Measurements from ENCODE around the gene RNF212.
"Not testable (repeated sequence)": the region's sequence is repeated elsewhere in the genome, so short reads cannot be mapped to it uniquely, and the experiment has no call there.

The RNF212 gene

GRCh38 chr4:1072830-1073446, 40.4 kb downstream of the RNF212 start:
- no peaks in the 10 kb centered on the region for H3K36me3 Mint-ChIP-seq
- peaks cover 7% of the 10 kb centered on the region for H3K4me1 Mint-ChIP-seq
- no peaks in the 10 kb centered on the region for H3K9me3 Mint-ChIP-seq
- H3K4me3 Mint-ChIP-seq: no peak overlapping the region
- ATAC-seq (peak; percentile 87), DNase-seq (ENCODE audit: low spot score in 2 of 2) (peak; percentile 33 to 68)
- H3K27ac Mint-ChIP-seq: no peak overlapping the region

GRCh38 chr4:1069394-1069793, 44.0 kb downstream of the RNF212 start:
- peaks cover 7% of the 10 kb centered on the region for H3K4me1 Mint-ChIP-seq
- H3K36me3 Mint-ChIP-seq: no peaks in the 10 kb centered on the region
- no peak overlapping the region for H3K27ac Mint-ChIP-seq
- H3K4me3 Mint-ChIP-seq: no peak overlapping the region
- DNase-seq (ENCODE audit: low spot score in 2 of 2) (no peak), ATAC-seq (no peak)
- no peaks in the 10 kb centered on the region for H3K9me3 Mint-ChIP-seq

- no peak overlapping the region for H3K4me3 Mint-ChIP-seq
- no peak overlapping the region for H3K27ac Mint-ChIP-seq
- no peaks in the 10 kb centered on the region for H3K9me3 Mint-ChIP-seq
- peaks cover 10% of the 10 kb centered on the region for H3K4me1 Mint-ChIP-seq
- ATAC-seq (no peak), DNase-seq (ENCODE audit: low spot score in 2 of 2) (no peak)
- H3K36me3 Mint-ChIP-seq: no peaks in the 10 kb centered on the region
These were observed 47.6 kb downstream of the RNF212 start for GRCh38 chr4:1065732-1066131.

DNA sequence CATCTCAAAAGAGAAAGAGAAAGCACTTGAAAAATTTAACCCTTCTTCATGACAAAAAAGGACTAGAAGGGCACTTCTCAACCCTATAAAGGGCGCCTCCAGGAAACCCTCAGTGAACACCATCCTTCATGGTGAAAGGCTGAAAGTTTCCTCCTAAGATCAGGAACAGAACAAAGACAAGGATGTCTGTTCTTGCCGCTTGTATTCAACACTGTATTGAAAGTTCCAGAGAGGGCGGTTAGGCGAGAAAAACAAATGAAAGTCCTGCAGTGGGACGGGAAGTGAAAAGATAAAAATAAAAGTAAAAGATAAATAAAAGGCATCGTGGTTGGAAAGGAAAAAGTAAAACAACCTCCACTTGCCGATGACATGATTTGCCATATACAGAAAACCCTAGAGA, 50.9 kb downstream of the RNF212 start:
- peaks cover 10% of the 10 kb centered on the region for H3K4me1 Mint-ChIP-seq
- no peak overlapping the region for H3K27ac Mint-ChIP-seq
- ATAC-seq (no peak), DNase-seq (ENCODE audit: low spot score in 2 of 2) (no peak)
- no peak overlapping the region for H3K4me3 Mint-ChIP-seq
- H3K36me3 Mint-ChIP-seq: no peaks in the 10 kb centered on the region
- H3K9me3 Mint-ChIP-seq: no peaks in the 10 kb centered on the region

DNA sequence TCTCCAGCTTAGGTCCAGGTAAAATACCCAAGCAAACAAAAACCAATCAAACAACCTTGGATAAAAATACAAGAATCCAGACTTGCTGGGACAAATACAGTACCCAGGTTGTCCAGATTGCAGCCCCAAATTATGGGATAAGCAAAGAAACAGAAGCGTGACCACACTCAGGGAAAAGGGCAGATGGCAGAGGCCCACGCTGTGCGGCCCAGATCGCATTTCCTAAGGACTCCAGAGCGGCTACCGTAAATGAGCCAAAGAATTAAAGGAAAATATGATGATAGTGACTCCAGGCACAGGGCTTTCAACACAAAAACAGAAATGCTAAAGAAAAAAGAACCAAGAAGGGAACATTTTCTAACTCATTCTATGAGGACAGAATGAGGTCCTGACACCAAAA, 51.6 kb downstream of the RNF212 start:
- DNase-seq (ENCODE audit: low spot score in 2 of 2) (no peak), ATAC-seq (no peak)
- H3K27ac Mint-ChIP-seq: no peak overlapping the region
- H3K4me3 Mint-ChIP-seq: no peak overlapping the region
- no peaks in the 10 kb centered on the region for H3K9me3 Mint-ChIP-seq
- H3K36me3 Mint-ChIP-seq: no peaks in the 10 kb centered on the region
- peaks cover 10% of the 10 kb centered on the region for H3K4me1 Mint-ChIP-seq

DNA sequence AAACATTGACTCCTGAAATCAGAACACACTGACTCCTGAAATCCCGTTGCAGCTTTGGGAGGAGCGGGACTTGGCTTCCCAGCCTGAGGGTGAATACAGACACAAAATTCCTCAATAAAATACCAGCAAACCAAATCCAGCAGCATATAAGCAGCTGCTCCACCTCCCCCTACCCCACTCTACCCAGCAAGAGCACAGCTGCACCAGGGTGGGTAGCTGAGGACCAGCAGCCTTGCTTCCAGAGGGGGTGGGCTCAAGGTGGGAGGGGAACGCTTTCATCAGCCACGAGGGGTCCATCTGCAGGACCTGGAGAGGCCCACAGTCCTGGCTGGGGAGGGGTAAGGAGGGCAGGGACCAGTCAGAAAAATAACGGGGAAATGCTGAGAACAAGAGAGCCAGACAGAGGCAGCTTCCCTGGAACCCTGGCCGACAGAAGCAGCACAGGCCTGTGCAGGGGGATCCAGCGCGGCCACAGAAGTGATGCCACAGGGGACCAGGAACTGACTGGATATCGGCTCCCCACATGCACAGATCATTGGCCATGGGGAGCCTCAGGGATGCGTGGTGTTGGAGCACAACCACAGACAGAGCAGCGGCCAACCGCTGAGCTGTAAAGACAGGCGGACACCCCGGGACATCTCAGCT, 52.2 kb downstream of the RNF212 start:
- Mint-ChIP-seq H3K27ac (no peak overlapping the region), H3K4me3 (no peak overlapping the region), H3K9me3 (no peaks in the 10 kb centered on the region), H3K4me1 (peaks cover 14% of the 10 kb centered on the region), H3K36me3 (no peaks in the 10 kb centered on the region)
- ATAC-seq (no peak), DNase-seq (ENCODE audit: low spot score in 2 of 2) (no peak)

DNA sequence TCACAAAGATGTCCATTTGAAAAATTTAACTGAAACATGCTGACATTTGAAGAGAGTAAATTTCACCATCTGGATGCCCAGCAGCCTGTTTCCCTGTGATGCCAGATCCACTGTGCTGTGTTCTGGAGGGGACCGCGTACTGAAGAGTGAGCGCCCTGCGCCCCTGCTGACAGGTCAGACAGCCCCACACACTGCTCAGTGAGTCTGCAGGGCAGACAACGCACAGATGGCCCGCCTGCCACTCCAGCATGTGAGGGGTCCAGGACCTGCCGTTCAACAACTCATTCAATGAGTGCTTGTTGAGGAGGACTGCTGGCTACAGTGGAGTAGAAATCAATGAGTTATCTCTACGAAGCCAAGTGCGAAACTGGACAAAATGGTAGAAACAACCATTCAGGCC, 52.7 kb downstream of the RNF212 start:
- DNase-seq (ENCODE audit: low spot score in 2 of 2) (no peak), ATAC-seq (no peak)
- Mint-ChIP-seq H3K4me1 (peaks cover 19% of the 10 kb centered on the region), H3K27ac (no peak overlapping the region), H3K4me3 (no peak overlapping the region), H3K36me3 (no peaks in the 10 kb centered on the region), H3K9me3 (no peaks in the 10 kb centered on the region)

DNA sequence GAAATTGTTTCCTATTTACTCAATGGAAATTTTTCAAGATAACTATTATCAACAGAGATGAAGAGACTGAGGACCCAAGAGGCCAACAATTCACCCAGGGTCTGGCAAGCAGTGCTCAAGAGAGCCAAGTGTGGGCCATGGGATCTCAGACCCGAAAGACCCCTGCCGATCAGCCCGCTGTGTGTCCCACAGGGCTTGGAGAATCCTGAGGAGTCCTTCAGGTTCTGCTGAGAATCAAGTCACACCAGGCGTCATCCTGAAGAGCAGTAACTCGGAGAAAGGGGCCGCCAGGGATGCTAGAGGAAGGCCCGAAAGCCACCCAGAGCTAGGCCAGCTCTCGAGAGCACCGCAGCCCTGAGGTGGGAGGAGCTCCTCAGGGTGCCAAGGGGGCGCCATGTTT, 53.2 kb downstream of the RNF212 start:
- ATAC-seq: no peak

DNA sequence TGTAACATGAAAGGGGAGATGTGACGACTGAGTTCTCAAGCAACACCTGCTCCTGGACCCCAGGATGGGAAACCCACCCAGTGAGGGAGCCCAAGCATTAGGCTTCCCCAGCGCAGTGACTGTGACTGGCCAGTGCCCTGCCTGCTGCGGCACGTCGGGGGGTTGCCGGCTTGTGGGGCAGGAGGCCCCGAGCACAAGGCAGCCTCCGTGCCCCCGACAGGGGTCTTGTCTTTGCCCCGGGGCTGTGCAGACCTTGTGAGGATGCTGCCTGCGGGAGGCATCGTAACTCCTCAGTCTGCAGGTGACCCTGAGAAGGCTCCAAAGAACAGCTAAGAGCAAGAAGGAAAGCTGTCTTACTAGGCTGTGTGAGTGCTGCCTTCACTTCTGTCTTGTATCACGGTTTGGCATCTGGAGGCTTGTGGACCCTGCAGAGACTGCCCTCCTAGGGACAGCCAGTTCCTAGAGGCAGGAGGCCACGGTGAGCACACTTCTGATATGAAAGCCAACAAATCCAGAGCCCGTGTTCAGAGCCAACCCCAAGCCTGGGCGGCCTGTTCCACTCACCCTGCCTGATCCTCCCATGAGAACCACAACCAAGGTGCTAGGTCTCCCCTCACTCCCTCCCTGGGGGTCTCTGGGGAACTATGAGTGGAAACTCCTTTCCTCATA, 54.2 kb downstream of the RNF212 start:
- ATAC-seq (no peak), DNase-seq (ENCODE audit: low spot score in 2 of 2) (no peak)
- H3K27ac Mint-ChIP-seq: no peak overlapping the region
- H3K4me3 Mint-ChIP-seq: no peak overlapping the region
- no peaks in the 10 kb centered on the region for H3K36me3 Mint-ChIP-seq
- peaks cover 21% of the 10 kb centered on the region for H3K4me1 Mint-ChIP-seq
- H3K9me3 Mint-ChIP-seq: no peaks in the 10 kb centered on the region

More for the DNA sequence above, 53.2 kb downstream of the RNF212 start:
- Mint-ChIP-seq H3K27ac (no peak overlapping the region), H3K4me3 (no peak overlapping the region), H3K4me1 (peaks cover 21% of the 10 kb centered on the region), H3K36me3 (no peaks in the 10 kb centered on the region), H3K9me3 (no peaks in the 10 kb centered on the region)
- DNase-seq (ENCODE audit: low spot score in 2 of 2): no peak

DNA sequence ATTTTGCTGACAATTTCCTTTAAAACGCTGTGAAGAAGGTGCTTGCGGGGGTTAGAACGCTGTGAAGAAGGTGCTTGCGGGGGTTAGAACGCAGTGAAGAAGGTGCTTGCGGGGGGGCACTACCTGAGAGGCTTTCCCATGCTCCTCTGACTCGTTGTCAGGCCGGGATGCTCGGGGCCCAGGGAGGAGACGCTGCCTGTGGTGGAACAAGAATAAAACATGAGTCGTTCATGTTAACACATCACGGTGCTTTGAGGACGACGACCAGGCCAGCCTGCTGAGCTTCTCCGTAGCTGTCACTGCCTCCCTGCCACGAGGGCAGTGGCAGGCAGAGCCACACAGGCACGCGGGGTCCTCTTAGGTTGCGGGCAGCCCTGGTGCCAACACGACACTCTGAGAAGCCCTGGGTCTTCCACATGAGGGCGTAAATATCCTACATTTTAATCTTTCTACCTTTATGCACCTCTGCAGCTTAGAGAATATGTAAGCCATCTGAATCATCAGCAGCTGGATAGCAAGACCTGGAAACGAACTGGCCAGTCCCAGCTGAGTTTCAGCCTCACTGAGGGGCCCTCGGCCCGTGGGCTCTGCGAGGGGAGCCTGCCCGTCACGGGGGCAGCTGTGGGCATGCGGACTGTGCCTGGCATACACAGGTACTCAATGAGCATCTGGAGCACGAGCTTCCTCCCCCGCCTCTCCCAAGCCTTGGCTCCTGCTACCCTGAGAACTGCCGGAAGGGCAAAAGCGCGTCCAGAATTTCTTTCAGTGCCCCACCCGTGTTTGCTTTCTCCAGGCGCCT, 55.0 kb downstream of the RNF212 start:
- no peak for DNase-seq (ENCODE audit: low spot score in 2 of 2)
- Mint-ChIP-seq H3K9me3 (no peaks in the 10 kb centered on the region), H3K4me3 (no peak overlapping the region), H3K36me3 (no peaks in the 10 kb centered on the region), H3K4me1 (peaks cover 21% of the 10 kb centered on the region), H3K27ac (no peak overlapping the region)
- ATAC-seq: no peak

- DNase-seq (ENCODE audit: low spot score in 2 of 2) (no peak), ATAC-seq (no peak)
- Mint-ChIP-seq H3K4me3 (no peak overlapping the region), H3K4me1 (peaks cover 18% of the 10 kb centered on the region), H3K27ac (no peak overlapping the region), H3K36me3 (no peaks in the 10 kb centered on the region), H3K9me3 (no peaks in the 10 kb centered on the region)
These were observed 56.0 kb downstream of the RNF212 start for GRCh38 chr4:1057403-1057745.

- no peak overlapping the region for H3K4me3 Mint-ChIP-seq
- DNase-seq (ENCODE audit: low spot score in 2 of 2) (no peak), ATAC-seq (no peak)
- H3K36me3 Mint-ChIP-seq: no peaks in the 10 kb centered on the region
- peaks cover 13% of the 10 kb centered on the region for H3K4me1 Mint-ChIP-seq
- H3K27ac Mint-ChIP-seq: no peak overlapping the region
- H3K9me3 Mint-ChIP-seq: no peaks in the 10 kb centered on the region
These were observed 56.5 kb downstream of the RNF212 start for GRCh38 chr4:1056671-1057402.

- DNase-seq (ENCODE audit: low spot score in 2 of 2) (peak; percentile 60 to 78), ATAC-seq (peak; percentile 99)
- peak overlapping the region; percentile 60 for H3K4me3 Mint-ChIP-seq
- no peaks in the 10 kb centered on the region for H3K9me3 Mint-ChIP-seq
- peak overlapping the region; percentile 51 for H3K27ac Mint-ChIP-seq
- H3K36me3 Mint-ChIP-seq: no peaks in the 10 kb centered on the region
- peaks cover 11% of the 10 kb centered on the region for H3K4me1 Mint-ChIP-seq
These were observed 57.4 kb downstream of the RNF212 start for GRCh38 chr4:1055721-1056590.

- H3K9me3 Mint-ChIP-seq; DNase-seq (ENCODE audit: low spot score in 2 of 2); H3K36me3 Mint-ChIP-seq: not testable (repeated sequence)
- Mint-ChIP-seq H3K4me1 (peaks cover 11% of the 10 kb centered on the region), H3K27ac (peak overlapping the region; percentile 51), H3K4me3 (peak overlapping the region; percentile 60)
- peak; percentile 39 for ATAC-seq
These were observed 58.1 kb downstream of the RNF212 start for GRCh38 chr4:1055243-1055701.

All from stimulated activated effector memory CD8-positive, alpha-beta T cell treated with anti-CD3 and anti-CD28 coated beads, Interleukin-12 subunit alpha, Interleukin-12 subunit beta, amount 100 ng/mL, for 72 hours (primary cell).